Endothelial cell of hepatic sinusoid (primary cell): ENCODE measurements around the gene SLC44A5.
"Not testable (repeated sequence)": the region's sequence is repeated elsewhere in the genome, so short reads cannot be mapped to it uniquely, and the experiment has no call there.

Experiments
- in situ Hi-C: cut with HindIII; loops from 2 replicates; pipeline ENCODE4 v1.10.0; 2017; ENCODE audit warnings: low sequenced_read_pairs

SLC44A5 gene

DNA sequence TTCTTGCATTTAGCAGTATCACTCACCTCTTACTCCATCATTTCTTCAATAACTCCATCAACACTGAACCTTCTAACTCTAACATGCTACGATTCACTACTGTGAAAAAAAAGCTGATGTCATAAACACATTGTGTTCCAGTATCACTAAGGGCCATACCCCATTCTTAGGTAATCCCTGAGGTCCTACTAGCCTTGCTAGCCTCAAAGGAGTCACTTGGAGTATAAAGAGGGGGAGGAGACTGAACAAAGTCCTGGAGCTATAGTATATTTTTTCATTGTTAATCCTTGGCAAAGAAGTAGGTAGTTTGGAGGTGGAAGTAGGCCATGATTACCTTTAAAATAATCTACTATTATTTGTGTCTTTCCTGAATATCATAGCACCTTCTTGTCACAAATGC is at the start of gene SLC44A5:
SLC44A5 (minus strand) TSS at position 101 of the 400 bp plus-strand sequence. CDS start 69,667 bp downstream, outside the sequence.
- in situ Hi-C loops, result no loop called here

GRCh38 chr1:75655931-75656330 is 45.0 kb upstream of the SLC44A5 start:
- in situ Hi-C loops, result no loop called here

DNA sequence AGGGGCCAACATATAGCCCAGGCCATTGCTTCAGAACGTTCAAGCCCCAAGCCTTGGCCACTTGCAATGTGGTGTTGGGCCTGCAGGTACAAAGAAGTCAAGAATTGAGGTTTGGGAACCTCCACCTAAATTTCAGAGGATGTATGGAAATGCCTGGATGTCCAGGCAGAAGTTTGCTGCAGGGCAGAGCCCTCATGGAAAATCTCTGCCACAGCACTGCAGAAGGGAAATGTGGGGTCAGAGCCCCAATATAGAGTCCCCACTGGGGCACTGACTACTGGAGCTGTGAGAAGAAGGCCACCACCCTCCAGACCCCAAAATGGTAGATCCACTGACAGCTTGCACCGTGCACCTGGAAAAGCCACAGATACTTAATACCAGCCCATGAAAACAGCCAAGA is 36.3 kb upstream of the SLC44A5 start:
- in situ Hi-C loops, result not testable (repeated sequence)

DNA sequence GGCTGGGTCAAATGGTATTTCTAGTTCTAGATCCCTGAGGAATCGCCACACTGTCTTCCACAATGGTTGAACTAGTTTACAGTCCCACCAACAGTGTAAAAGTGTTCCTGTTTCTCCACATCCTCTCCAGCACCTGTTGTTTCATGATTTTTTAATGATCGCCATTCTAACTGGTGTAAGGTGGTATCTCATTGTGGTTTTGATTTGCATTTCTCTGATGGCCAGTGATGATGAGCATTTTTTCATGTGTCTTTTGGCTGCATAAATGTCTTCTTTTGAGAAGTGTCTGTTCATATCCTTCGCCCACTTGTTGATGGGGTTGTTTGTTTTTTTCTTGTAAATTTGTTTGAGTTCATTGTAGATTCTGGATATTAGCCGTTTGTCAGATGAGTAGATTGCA is 34.2 kb upstream of the SLC44A5 start:
- in situ Hi-C loops, result not testable (repeated sequence)

- in situ Hi-C loops, result no loop called here
Observed at GRCh38 chr1:75643460-75643859, 32.5 kb upstream of the SLC44A5 start.

DNA sequence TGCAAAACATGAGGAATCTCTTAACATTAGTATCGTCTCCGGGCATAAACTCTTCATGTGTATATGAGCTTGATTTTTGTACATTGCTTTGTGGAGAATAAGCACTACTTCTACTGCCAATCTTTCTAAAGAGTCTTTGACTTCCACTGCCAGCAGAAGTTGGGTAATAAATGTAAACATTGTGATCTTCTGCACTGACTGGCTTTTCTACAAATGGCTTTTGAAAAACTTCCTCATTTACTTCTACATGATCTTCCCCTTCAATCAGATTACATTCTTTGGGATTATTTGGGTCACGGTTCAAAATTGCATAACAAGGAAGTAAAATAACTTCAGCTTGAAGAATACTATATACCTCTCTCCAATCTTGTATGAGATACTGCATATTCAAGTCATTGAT is 30.4 kb upstream of the SLC44A5 start:
- in situ Hi-C loops, result no loop called here

DNA sequence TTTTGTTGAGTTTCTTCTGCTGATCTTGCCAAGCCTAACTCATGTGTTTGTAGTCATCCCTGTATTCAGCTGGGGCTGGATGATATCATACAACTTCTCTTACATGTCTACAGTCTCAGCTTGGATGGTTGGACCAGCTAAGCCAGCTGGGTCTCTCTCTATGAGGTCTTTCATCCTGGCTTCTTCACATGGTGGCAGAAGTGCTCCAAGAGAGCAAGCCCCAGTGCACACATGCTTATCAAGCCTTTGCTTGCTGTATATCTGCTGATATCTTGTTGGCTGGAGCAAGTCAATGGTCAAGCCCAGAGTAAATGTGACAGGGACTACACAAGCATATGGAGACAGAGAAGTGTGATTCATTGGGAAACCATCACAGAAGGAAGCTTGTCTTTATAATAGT is 29.2 kb upstream of the SLC44A5 start:
- in situ Hi-C loops, result no loop called here

DNA sequence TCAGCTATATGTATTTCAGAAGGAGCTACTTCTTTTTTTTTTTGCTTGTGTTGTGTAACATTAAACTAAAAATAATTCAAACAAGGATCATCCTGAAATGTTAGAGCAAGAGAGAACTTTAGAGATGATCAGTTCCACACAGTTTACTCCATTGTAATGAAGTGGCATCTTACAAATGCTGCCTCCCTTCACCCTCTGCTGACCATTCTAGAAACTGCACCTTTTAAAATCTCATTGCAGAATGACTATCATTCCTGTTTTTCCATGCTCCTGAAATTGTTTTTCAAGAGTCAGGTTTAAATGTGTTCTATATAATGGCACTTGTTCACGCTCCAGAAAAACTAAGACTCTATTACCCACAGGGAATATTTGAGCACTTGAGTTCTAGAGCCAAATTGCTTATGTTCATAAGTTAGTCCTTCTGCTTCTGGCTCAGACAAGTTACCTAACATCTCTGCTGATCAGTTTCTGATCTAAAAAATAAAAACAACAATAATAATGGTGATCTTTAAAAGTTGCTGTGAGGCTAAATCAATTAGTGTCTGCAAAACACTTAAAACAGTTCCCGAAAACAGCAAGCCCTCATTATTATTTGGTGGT is 21.5 kb upstream of the SLC44A5 start:
- in situ Hi-C loops, result no loop called here

GRCh38 chr1:75630998-75631397 is 20.1 kb upstream of the SLC44A5 start:
- in situ Hi-C loops, result no loop called here

- in situ Hi-C loops, result no loop called here
Observed at GRCh38 chr1:75630004-75630594, 19.2 kb upstream of the SLC44A5 start.

- in situ Hi-C loops, result no loop called here
Observed at GRCh38 chr1:75625795-75626194, 14.9 kb upstream of the SLC44A5 start.

GRCh38 chr1:75618382-75618781 is 7.5 kb upstream of the SLC44A5 start:
- in situ Hi-C loops, result no loop called here

GRCh38 chr1:75616436-75617433 is 5.8 kb upstream of the SLC44A5 start:
- in situ Hi-C loops, result no loop called here

- in situ Hi-C loops, result no loop called here
Observed at GRCh38 chr1:75615613-75616435, 4.9 kb upstream of the SLC44A5 start.

DNA sequence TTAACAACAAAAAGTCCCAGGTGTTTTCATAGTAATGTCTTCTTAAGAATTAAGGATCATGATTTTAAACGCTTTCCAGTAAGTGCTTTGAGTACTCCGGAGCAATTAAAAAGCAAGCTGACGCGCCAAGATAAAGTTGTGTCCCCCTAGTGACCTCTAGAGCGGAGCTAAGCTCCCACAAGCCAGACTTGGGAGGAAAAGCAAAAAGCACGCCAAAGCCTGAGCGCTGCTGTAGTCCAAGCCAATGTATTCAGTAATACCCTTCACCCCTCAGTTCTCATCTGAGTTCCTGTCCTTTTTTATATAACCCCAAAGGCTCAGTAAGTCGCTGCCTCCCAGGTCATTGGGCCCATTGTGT is 3.5 kb upstream of the SLC44A5 start:
- in situ Hi-C loops, result no loop called here

GRCh38 chr1:75613916-75614315 is 3.0 kb upstream of the SLC44A5 start:
- in situ Hi-C loops, result no loop called here

- in situ Hi-C loops, result no loop called here
Observed at GRCh38 chr1:75612976-75613375, 2.1 kb upstream of the SLC44A5 start.

DNA sequence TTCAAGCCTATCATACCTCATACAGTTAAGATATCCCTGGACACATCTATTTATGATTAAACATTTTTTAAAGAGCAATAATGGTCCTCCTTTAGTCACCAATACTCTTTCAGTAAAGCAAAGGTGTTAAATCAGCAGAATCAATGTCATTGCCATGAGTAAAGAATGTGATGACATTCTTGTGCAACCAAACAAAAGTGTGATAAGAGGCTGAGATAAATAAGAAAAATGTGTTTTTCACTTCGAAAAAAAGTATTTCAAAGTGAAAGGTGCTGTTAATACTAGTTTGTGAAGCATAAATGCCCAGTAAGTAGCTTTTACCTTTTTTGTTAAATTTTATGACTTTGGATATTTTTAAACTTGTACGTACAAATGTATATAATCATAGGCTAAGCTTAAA is 8.4 kb downstream of the SLC44A5 start:
- in situ Hi-C loops, result no loop called here

- in situ Hi-C loops, result no loop called here
Observed at GRCh38 chr1:75600781-75601180, 10.1 kb downstream of the SLC44A5 start.

GRCh38 chr1:75594327-75594726 is 16.6 kb downstream of the SLC44A5 start:
- in situ Hi-C loops, result no loop called here

- in situ Hi-C loops, result not testable (repeated sequence)
Observed at GRCh38 chr1:75593457-75593856, 17.5 kb downstream of the SLC44A5 start.
